HEK293T (cell line): ENCODE data around the gene MGRN1.

Source experiments
- CTCF ChIA-PET: fragments of 350-600 bp; formaldehyde crosslinking; extraction: SDS; loops from one replicate; lab custom pipeline; 2021; ENCODE audit warnings: antibody characterized with exemption, inconsistent platforms; lab: Yijun Ruan, JAX
- POLR2A ChIA-PET: fragments of 350-600 bp; formaldehyde crosslinking; extraction: SDS; loops from one replicate; lab custom pipeline; 2020; ENCODE audit warnings: antibody characterized with exemption, inconsistent platforms; lab: Yijun Ruan, JAX
- DNase-seq: peaks from one replicate; pipeline ENCODE4 v3.0.0; 2012; ENCODE audit warnings: mixed read lengths; ENCODE audit errors: extremely low spot score
- ARNT ChIP-seq: fragments of 450-650 bp; IDR thresholded peaks from 2 replicates; pipeline ENCODE4 v1.6.1; 2017; ENCODE audit warnings: mild to moderate bottlenecking
- BHLHE40 ChIP-seq: fragments of 450-650 bp; IDR thresholded peaks from 2 replicates; pipeline ENCODE4 v1.6.1; 2016; ENCODE audit warnings: mild to moderate bottlenecking, moderate library complexity, borderline replicate concordance
- CTBP1 ChIP-seq: fragments of 450-650 bp; IDR thresholded peaks from 2 replicates; pipeline ENCODE4 v1.6.1; 2016; ENCODE audit warnings: borderline replicate concordance
- ELF4 ChIP-seq: fragments of 450-650 bp; IDR thresholded peaks from 2 replicates; pipeline ENCODE4 v1.6.1; 2017; ENCODE audit warnings: antibody characterized with exemption
- FOXA1 ChIP-seq: fragments of 450-650 bp; IDR thresholded peaks from 2 replicates; pipeline ENCODE4 v1.6.1; 2016; ENCODE audit warnings: mild to moderate bottlenecking
- FOXK2 ChIP-seq: fragments of 450-650 bp; IDR thresholded peaks from 2 replicates; pipeline ENCODE4 v1.6.1; 2016; ENCODE audit warnings: mild to moderate bottlenecking
- FOXM1 ChIP-seq: fragments of 450-650 bp; IDR thresholded peaks from 2 replicates; pipeline ENCODE4 v1.6.1; 2017; ENCODE audit warnings: mild to moderate bottlenecking, borderline replicate concordance
- HDGF ChIP-seq: fragments of 450-650 bp; IDR thresholded peaks from 2 replicates; pipeline ENCODE4 v1.6.1; 2017; ENCODE audit warnings: antibody characterized with exemption, borderline replicate concordance
- L3MBTL2 ChIP-seq: fragments of 450-650 bp; conservative IDR thresholded peaks from 2 replicates; pipeline ENCODE4 v1.6.1; 2016; ENCODE audit warnings: mild to moderate bottlenecking
- LEF1 ChIP-seq: fragments of 450-650 bp; IDR thresholded peaks from 2 replicates; pipeline ENCODE4 v1.6.1; 2017; ENCODE audit warnings: mild to moderate bottlenecking, borderline replicate concordance
- NFRKB ChIP-seq: fragments of 450-650 bp; IDR thresholded peaks from 2 replicates; pipeline ENCODE4 v1.6.1; 2016; ENCODE audit warnings: mild to moderate bottlenecking, moderate library complexity
- PKNOX1 ChIP-seq: fragments of 450-650 bp; IDR thresholded peaks from 2 replicates; pipeline ENCODE4 v1.6.1; 2016
- SP1 ChIP-seq: fragments of 450-650 bp; IDR thresholded peaks from 2 replicates; pipeline ENCODE4 v1.6.1; 2017
- SUZ12 ChIP-seq: fragments of 450-650 bp; IDR thresholded peaks from 2 replicates; pipeline ENCODE4 v1.6.1; 2016; ENCODE audit warnings: mild to moderate bottlenecking
- TARDBP ChIP-seq: fragments of 450-650 bp; IDR thresholded peaks from 2 replicates; pipeline ENCODE4 v1.6.1; 2016
- ZNF384 ChIP-seq: fragments of 450-650 bp; IDR thresholded peaks from 2 replicates; pipeline ENCODE4 v1.6.1; 2016

The MGRN1 gene

DNA sequence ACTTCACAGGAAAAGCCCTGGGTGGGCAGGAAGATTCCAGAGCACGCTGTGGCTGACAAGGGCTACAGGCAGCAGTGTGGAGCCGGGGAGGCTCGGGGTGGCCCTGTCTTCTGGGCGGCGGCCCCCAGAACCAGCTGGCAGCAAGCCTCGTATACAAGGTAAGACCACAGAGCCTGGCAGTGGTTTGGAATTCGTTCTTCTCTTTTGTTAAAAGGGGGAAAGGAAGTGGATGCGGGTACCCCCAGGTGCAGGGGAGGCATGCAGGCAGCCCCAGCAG lies 16.0 kb upstream of the MGRN1 start:
- no peak for DNase-seq
- TF ChIP-seq ARNT (no peak), FOXA1 (no peak), BHLHE40 (no peak), SP1 (no peak), L3MBTL2 (no peak), HDGF (no peak), PKNOX1 (no peak), TARDBP (no peak), ELF4 (no peak), CTBP1 (no peak), LEF1 (no peak), NFRKB (no peak), FOXK2 (no peak), ZNF384 (no peak), FOXM1 (no peak), SUZ12 (no peak)
- CTCF ChIA-PET: no interaction called here
- POLR2A ChIA-PET: interaction anchor here (0.9 kb wide), 1 partner anchor 8 kb away, joined by 5 read pairs; no protein-coding TSS in a partner anchor

- TF ChIP-seq L3MBTL2: no peak
- no peak for TF ChIP-seq FOXK2
- TF ChIP-seq ARNT: no peak
- TF ChIP-seq LEF1: no peak
- no peak for TF ChIP-seq HDGF
- TF ChIP-seq PKNOX1: no peak
- no peak for TF ChIP-seq TARDBP
- no peak for TF ChIP-seq FOXA1
- TF ChIP-seq SUZ12: no peak
- TF ChIP-seq CTBP1: no peak
- no peak for TF ChIP-seq BHLHE40
- TF ChIP-seq ZNF384: no peak
- no peak for TF ChIP-seq ELF4
- TF ChIP-seq FOXM1: no peak
- no peak for TF ChIP-seq SP1
- TF ChIP-seq NFRKB: no peak
- DNase-seq: no peak
- ChIA-PET POLR2A (no interaction called here), CTCF (no interaction called here)
Measured at GRCh38 chr16:4609200-4610010, 15.2 kb upstream of the MGRN1 start.

GRCh38 chr16:4610011-4611005 lies 14.3 kb upstream of the MGRN1 start:
- CTCF ChIA-PET: no interaction called here
- no peak for TF ChIP-seq TARDBP
- no peak for DNase-seq
- POLR2A ChIA-PET: no interaction called here

- TF ChIP-seq CTBP1 (no peak), SP1 (no peak), FOXA1 (no peak), NFRKB (no peak), ARNT (no peak), ELF4 (no peak), HDGF (no peak), LEF1 (no peak), PKNOX1 (no peak), ZNF384 (no peak)
- no peak for DNase-seq
- ChIA-PET CTCF (interaction anchor here (0.7 kb wide), 2 partner anchors 17 to 93 kb away, joined by 3 to 6 read pairs; no protein-coding TSS in a partner anchor), POLR2A (no interaction called here)
Measured at GRCh38 chr16:4611337-4612021, 13.1 kb upstream of the MGRN1 start.

DNA sequence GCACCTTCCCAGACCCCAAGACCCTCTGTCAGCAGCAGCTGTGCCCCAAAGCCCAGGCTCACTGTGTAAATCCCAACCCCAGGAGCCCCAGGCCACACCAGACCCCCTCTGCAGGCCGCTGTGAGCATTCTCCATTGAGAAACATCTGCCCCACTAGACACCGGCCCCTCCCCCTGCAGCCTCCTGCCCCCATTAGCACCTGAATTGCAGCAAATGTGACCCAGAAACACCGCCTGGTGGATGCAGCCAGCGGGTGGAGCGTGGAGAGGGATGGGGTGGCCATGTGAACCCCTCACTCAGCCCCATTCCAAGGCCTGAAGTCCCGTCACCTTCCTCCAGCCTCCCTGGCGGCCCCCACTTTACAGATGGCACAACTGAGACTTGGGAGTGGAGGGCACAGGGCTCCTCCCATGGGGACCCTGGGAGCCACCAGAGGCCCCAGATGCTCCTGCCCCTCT lies 12.1 kb upstream of the MGRN1 start:
- CTCF ChIA-PET: interaction anchor here (0.7 kb wide), 2 partner anchors 18 to 94 kb away, joined by 3 to 6 read pairs; no protein-coding TSS in a partner anchor
- POLR2A ChIA-PET: no interaction called here

More for the DNA sequence above, 12.1 kb upstream of the MGRN1 start:
- DNase-seq: no peak
- TF ChIP-seq LEF1 (no peak), HDGF (no peak), BHLHE40 (no peak), SP1 (no peak), SUZ12 (no peak), FOXA1 (no peak), L3MBTL2 (no peak), FOXM1 (no peak), CTBP1 (no peak), ZNF384 (no peak), FOXK2 (no peak), NFRKB (no peak), ARNT (no peak), PKNOX1 (no peak), ELF4 (no peak), TARDBP (no peak)
